NCI-H2081 treated with DMSO at 0.1 percent for 48 hours (cell line): ENCODE data around the gene FICD.
A peak's percentile ranks its signal among the peaks of the same experiment; 100 is the strongest.
"Not testable (repeated sequence)": the region's sequence is repeated elsewhere in the genome, so short reads cannot be mapped to it uniquely, and the experiment has no call there.

Experiments
- DNase-seq: peaks from one replicate; lab custom pipeline; 2025; lab: John Stamatoyannopoulos, UW

The FICD gene

DNA sequence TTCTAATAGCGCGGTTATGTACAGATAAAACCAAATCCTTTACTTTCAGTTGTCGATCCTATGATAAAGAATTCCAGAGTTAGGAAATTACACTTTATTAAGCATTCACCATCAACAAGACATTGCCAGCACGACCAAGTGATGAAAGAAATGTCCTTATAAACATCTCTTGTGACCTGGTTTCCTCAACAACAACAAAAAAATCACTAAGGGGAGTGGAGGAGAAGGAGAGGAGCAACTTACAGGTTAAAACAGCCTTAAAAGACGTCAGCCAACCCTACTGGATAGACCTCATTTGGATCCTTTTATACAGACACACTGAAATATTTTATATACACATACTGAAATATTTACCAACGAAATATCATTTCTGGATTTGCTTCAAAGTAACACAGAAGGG, 23.1 kb downstream of the FICD start:
- no peak for DNase-seq

GRCh38 chr12:108538616-108539195, 23.6 kb downstream of the FICD start:
- DNase-seq: no peak

DNA sequence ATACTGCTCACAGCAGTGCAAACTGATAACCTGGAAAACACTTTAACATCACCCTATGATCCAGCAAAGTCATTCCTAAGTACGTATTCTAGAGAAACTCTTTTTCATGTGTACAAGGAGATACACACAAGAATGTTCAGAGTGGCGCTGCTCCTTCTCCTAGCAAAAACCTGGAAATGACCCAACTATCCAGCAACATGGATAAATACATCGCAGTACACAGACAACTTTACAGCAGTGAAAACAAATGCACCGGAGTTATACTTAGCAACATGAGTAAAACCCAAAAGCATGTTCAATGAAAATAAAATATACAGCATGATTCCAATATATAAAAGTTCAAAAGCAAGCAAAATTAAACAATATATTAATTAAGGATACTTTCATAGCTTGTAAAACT, 27.2 kb downstream of the FICD start:
- DNase-seq: no peak

DNA sequence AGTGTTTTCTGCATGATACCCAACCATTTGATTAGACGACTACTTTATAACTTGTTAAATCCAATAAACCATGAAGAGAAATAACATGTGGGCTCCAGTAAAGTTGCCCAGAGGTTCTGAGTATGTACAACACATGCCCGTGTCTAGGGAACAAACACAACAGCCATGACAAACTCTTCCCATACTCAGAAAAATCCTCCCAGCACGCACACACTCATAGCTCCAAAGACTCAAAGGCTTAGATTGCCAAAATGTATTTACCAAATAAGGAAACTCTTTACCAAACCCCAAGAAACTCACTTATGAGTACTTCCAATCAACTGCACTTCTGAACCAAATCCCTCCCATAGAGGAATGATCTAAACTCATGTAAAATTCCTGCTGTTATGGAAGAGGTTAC, 28.6 kb downstream of the FICD start:
- no peak for DNase-seq

- DNase-seq: no peak
Measured at GRCh38 chr12:108547686-108548085, 32.6 kb downstream of the FICD start.

DNA sequence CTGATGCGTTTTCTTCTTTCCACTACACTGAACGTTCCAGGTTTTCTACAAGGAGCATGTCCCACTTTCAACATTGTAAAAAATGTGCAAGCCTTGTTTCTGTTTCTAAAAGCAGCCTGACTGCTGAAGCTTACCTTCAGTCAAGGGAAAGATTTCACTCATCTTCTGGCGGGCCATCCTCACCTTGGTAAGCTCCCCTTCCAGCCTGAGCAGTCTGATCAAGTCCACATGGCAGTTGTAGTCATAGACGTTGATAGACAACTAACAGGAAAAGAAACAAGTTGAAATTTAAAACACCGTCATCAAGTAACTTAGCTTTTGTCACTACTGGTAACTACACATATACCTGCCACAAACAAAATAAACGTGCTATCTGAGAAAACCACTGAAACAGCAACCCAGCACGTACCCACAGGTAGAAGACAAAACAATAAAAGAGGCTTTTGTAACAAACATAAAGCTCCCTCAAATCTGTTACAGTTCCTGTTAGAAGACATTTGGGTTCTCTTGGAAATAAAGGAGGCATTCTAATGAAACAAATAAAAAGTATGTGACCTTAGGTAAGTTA, 34.0 kb downstream of the FICD start:
- no peak for DNase-seq

DNA sequence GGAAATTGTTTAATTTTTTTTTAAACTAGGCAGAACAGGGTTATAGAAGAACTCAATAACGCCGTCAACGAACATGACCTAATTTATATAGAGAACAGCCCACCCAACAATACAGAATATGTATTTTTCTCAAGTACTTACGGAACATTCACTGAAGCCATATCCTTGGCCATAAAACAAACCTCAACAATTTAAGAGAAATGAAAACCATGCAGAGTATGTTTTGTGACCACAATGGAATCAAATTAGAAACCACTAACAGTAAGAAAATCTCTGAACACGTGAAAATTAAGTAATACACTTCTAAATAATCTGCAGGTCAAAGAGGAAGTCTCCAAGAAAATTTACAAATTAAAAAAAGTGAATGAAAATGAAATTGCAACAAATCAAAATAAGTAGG, 36.5 kb downstream of the FICD start:
- no peak for DNase-seq

GRCh38 chr12:108553799-108554198, 38.7 kb downstream of the FICD start:
- no peak for DNase-seq

GRCh38 chr12:108555383-108555782, 40.3 kb downstream of the FICD start:
- not testable (repeated sequence) for DNase-seq

DNA sequence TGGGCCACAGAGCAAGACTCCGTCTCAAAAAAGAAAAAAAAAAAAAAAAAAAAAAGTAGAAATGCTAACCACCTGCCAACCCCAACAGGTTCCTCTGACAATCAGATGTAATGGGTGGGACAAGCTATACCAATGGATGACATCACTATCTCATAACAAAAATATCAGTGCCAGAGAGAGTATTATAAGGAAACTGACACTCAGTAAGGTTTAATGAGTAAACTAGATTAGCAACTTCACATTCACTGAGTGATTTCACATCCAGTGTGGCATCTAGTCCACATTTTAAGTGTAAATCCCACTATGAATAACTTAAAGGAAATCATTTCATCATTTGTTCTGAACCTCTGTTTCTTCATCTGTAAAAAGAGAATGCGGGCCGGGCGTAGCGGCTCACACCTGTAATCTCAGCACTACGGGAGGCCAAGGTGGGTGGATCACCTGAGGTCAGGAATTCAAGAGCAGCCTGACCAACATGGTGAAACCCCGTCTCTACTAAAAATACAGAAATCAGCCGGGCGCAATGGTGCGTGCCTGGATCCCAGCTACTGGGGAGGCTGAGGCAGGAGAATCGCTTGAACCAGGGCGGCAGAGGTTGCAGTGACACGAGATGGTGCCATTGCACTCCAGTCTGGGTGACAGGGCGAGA, 44.1 kb downstream of the FICD start:
- no peak for DNase-seq

DNA sequence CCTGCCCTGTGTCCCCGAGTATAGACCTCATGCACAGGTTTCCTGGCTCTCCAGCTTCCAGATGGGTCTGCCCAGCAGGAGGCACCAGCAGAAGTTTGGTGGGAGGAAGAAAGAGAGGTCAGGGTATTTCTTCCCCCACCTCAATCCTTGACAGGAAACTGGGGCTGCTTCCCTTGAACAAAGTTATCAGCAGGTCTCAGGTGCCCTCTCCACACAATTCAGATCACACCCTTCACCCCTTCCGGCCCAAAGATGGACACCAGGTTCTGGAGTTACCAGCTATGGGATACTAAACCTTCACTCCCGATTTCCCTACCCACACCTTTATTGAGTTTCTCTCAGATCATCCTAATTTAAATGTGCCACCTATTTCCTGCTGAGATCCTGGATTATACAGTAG, 44.7 kb downstream of the FICD start:
- DNase-seq: no peak

- DNase-seq: no peak
Measured at GRCh38 chr12:108560321-108560721, 45.2 kb downstream of the FICD start.

GRCh38 chr12:108560752-108561719, 46.0 kb downstream of the FICD start, which contains the start of gene SART3:
TSS of gene SART3 (minus strand) at chr12:108561173. CDS start at chr12:108561154, 19 bp downstream.
- DNase-seq: peak; percentile 85

GRCh38 chr12:108561852-108562347, 46.8 kb downstream of the FICD start:
- DNase-seq: no peak

GRCh38 chr12:108562348-108563135, 47.5 kb downstream of the FICD start, which contains the start of gene ISCU:
TSS of gene ISCU (plus strand) at chr12:108562596. CDS start at chr12:108562623, 27 bp downstream.
- peak; percentile 83 for DNase-seq

- DNase-seq: peak; percentile 39
Measured at GRCh38 chr12:108563136-108563803, 48.2 kb downstream of the FICD start.

GRCh38 chr12:108563804-108564151, 48.7 kb downstream of the FICD start:
- DNase-seq: no peak

- DNase-seq: no peak
Measured at GRCh38 chr12:108564724-108565123, 49.6 kb downstream of the FICD start.

- DNase-seq: no peak
Measured at GRCh38 chr12:108565146-108565545, 50.1 kb downstream of the FICD start.

DNA sequence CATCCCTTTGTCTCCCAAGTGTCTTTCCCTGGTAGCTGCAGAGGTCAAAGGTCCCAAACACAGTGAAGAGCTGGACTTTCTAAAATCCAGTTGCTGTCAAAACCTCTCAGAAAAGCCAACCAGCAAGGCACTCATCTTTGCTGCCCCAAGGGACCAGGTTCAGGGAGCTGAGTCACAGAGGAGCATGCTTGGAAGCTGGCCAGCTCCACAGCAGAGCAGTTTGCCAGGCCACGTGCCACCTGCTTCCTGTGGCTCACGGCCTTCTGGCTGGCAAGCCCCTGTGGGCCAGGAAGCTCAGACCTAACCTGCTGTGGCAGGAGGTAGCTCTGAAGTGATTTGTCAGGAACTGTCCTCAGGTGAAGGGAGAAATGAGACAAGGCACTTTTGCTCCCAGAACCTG, 50.9 kb downstream of the FICD start:
- peak; percentile 84 for DNase-seq

- DNase-seq: no peak
Measured at GRCh38 chr12:108566452-108566851, 51.4 kb downstream of the FICD start.
